HCT116 (cell line): ENCODE data around the gene IL1R1. TPM values are rescaled to one million over a fixed set of nuclear protein-coding genes. Genes with fewer than 3 reads are reported as not detected.

Source experiments
- ATAC-seq: fragments of 200-7000 bp; cut with Tn5 transposase; 2 replicates; pipeline ENCODE4 v1.9.1; 2020; ENCODE audit warnings: mild to moderate bottlenecking, moderate library complexity
- BruUV-seq: library from RNA; stranded (reverse); fragments of 400-500 nt; replicated peaks from 2 replicates; lab custom pipeline; 2021; lab: Mats Ljungman, UMichigan
- CTCF ChIA-PET: fragments of 300-600 bp; sonication (Branson Sonifier 250); formaldehyde crosslinking; loops from one replicate; lab custom pipeline; 2021; ENCODE audit warnings: antibody characterized with exemption; lab: Charles Lee
- POLR2A ChIA-PET: fragments of 300-600, 350-600 bp; sonication (Branson Sonifier 250); formaldehyde crosslinking; loops from one replicate; lab custom pipeline; 2021; ENCODE audit warnings: antibody characterized with exemption; lab: Charles Lee
- RAD21 ChIA-PET, 2 experiments: fragments of 300-600 bp; sonication (Branson Sonifier 250); formaldehyde crosslinking; loops; one replicate each; lab custom pipeline; 2023; ENCODE audit warnings: low total read pairs in 2 of 2; ENCODE audit not compliant: uncharacterized antibody in 2 of 2, unreplicated experiment in 2 of 2, low non-redundant PET in 1 of 2; lab: Charles Lee
- DNase-seq: peaks from one replicate; pipeline ENCODE4 v3.0.0-alpha.2; 2010; ENCODE audit warnings: low read depth, low spot score
- H2AFZ ChIP-seq: fragments of 200-600 bp; shearing (Covaris generic), sonication (generic); 2 replicates; pipeline ENCODE4 v1.6.1; 2017; ENCODE audit warnings: low read depth, mixed run types, mixed read lengths, antibody characterized with exemption, low read length; ENCODE audit not compliant: poor library complexity, severe bottlenecking
- H3K27ac ChIP-seq: 2 replicates; pipeline ENCODE4 v1.5.1; 2012; ENCODE audit warnings: low read depth, low read length
- H3K27me3 ChIP-seq: fragments of 200-600 bp; sonication (generic); 2 replicates; pipeline ENCODE4 v1.6.1; 2016; ENCODE audit warnings: mixed run types, low read length, mixed read lengths; ENCODE audit not compliant: insufficient read depth
- H3K36me3 ChIP-seq, 2 experiments: fragments of 200-500 bp in 1 of 2; fragments of 200-600 bp in 1 of 2; sonication (Bioruptor generic) in 1 of 2; sonication (generic) in 1 of 2; 2 replicates each; pipeline versions ENCODE4 v1.5.1 to v1.6.1; 2014 to 2016; ENCODE audit warnings: low read length in 2 of 2, inconsistent platforms in 1 of 2, mixed read lengths in 1 of 2, mixed run types in 1 of 2; ENCODE audit not compliant: insufficient read depth in 2 of 2, control insufficient read depth in 1 of 2
- H3K4me1 ChIP-seq, 2 experiments: fragments of 200-600 bp in 1 of 2; sonication (generic) in 1 of 2; 2 replicates each; pipeline versions ENCODE4 v1.5.1 to v1.6.1; 2012 to 2017; ENCODE audit warnings: low read length in 2 of 2, inconsistent platforms in 1 of 2, mild to moderate bottlenecking in 1 of 2, mixed read lengths in 1 of 2, mixed run types in 1 of 2, moderate library complexity in 1 of 2; ENCODE audit not compliant: insufficient read depth in 2 of 2, control insufficient read depth in 1 of 2
- H3K4me2 ChIP-seq: fragments of 200-600 bp; sonication (generic); 2 replicates; pipeline ENCODE4 v1.6.1; 2017; ENCODE audit warnings: mixed run types, low read length, mixed read lengths
- H3K4me3 ChIP-seq, 2 experiments: fragments of 200-600 bp in 1 of 2; sonication (generic) in 1 of 2; replicated peaks in 1 of 2; 2 replicates each; pipeline ENCODE4 v1.5.1; 2011 to 2016; ENCODE audit warnings: low read length in 2 of 2, control low read depth in 1 of 2, low read depth in 1 of 2, mild to moderate bottlenecking in 1 of 2, mixed read lengths in 1 of 2, mixed run types in 1 of 2
- H3K79me2 ChIP-seq: fragments of 200-600 bp; sonication (generic); 2 replicates; pipeline ENCODE4 v1.6.1; 2017; ENCODE audit warnings: mild to moderate bottlenecking, mixed run types, low read length, moderate library complexity, mixed read lengths; ENCODE audit not compliant: insufficient read depth
- H3K9ac ChIP-seq: fragments of 200-600 bp; sonication (generic); 2 replicates; pipeline ENCODE4 v1.6.1; 2016; ENCODE audit warnings: low read length, mixed read lengths
- H3K9me2 ChIP-seq: fragments of 200-600 bp; sonication (generic), shearing (Covaris generic); 2 replicates; pipeline ENCODE4 v1.6.1; 2017; ENCODE audit warnings: mixed run types, mild to moderate bottlenecking, moderate library complexity; ENCODE audit not compliant: insufficient read depth
- H3K9me3 ChIP-seq, 2 experiments: fragments of 200-500 bp in 1 of 2; fragments of 200-600 bp in 1 of 2; sonication (Bioruptor generic) in 1 of 2; sonication (generic) in 1 of 2; 2 replicates each; pipeline ENCODE4 v1.6.1; 2014 to 2017; ENCODE audit warnings: low read length in 2 of 2, mixed read lengths in 2 of 2, inconsistent platforms in 1 of 2, low read depth in 1 of 2, mild to moderate bottlenecking in 1 of 2, mixed run types in 1 of 2, moderate library complexity in 1 of 2; ENCODE audit not compliant: control insufficient read depth in 1 of 2, insufficient read depth in 1 of 2
- H4K20me1 ChIP-seq: fragments of 200-600 bp; sonication (generic), shearing (Covaris generic); 2 replicates; pipeline ENCODE4 v1.6.1; 2017; ENCODE audit warnings: mixed run types, mild to moderate bottlenecking, moderate library complexity; ENCODE audit not compliant: insufficient read depth
- ATF3 ChIP-seq: IDR thresholded peaks from 2 replicates; pipeline ENCODE4 v1.6.1; 2012
- CBX3 ChIP-seq: IDR thresholded peaks from 2 replicates; pipeline ENCODE4 v1.6.1; 2012; ENCODE audit warnings: low read depth
- CEBPB ChIP-seq: IDR thresholded peaks from 2 replicates; pipeline ENCODE4 v1.6.1; 2012; ENCODE audit warnings: low read depth
- EGR1 ChIP-seq: IDR thresholded peaks from 2 replicates; pipeline ENCODE4 v1.6.1; 2012; ENCODE audit warnings: low read depth
- ELF1 ChIP-seq: IDR thresholded peaks from 2 replicates; pipeline ENCODE4 v1.6.1; 2012; ENCODE audit warnings: low read depth, borderline replicate concordance
- EZH2phosphoT487 ChIP-seq: fragments of 200-600 bp; IDR thresholded peaks from 2 replicates; pipeline ENCODE4 v1.6.1; 2018; ENCODE audit warnings: antibody characterized with exemption, borderline replicate concordance
- FOSL1 ChIP-seq: IDR thresholded peaks from 2 replicates; pipeline ENCODE4 v1.6.1; 2012; ENCODE audit warnings: low read depth
- JUND ChIP-seq: IDR thresholded peaks from 2 replicates; pipeline ENCODE4 v1.6.1; 2012
- MAX ChIP-seq: IDR thresholded peaks from 2 replicates; pipeline ENCODE4 v1.6.1; 2012
- POLR2A ChIP-seq: IDR thresholded peaks from 2 replicates; pipeline ENCODE4 v1.7.0; 2011; ENCODE audit warnings: borderline replicate concordance; ENCODE audit not compliant: insufficient read depth, insufficient read length; ENCODE audit errors: extremely low read depth
- SP1 ChIP-seq: IDR thresholded peaks from 2 replicates; pipeline ENCODE4 v1.6.1; 2012; ENCODE audit warnings: low read depth
- SRF ChIP-seq: IDR thresholded peaks from 2 replicates; pipeline ENCODE4 v1.6.1; 2012; ENCODE audit warnings: low read depth
- TCF7L2 ChIP-seq: IDR thresholded peaks from 2 replicates; pipeline ENCODE4 v1.7.0; 2011; ENCODE audit warnings: borderline replicate concordance, inconsistent platforms; ENCODE audit not compliant: insufficient read depth, insufficient read length; ENCODE audit errors: extremely low read depth
- YY1 ChIP-seq: IDR thresholded peaks from 2 replicates; pipeline ENCODE4 v1.6.1; 2011; ENCODE audit warnings: low read length, low read depth, moderate library complexity, mild to moderate bottlenecking; ENCODE audit not compliant: insufficient replicate concordance; ENCODE audit errors: extremely low read depth
- ZFX ChIP-seq: fragments of 450-650 bp; IDR thresholded peaks from 2 replicates; pipeline ENCODE4 v1.6.1; 2017
- intact Hi-C: fragments of 100-400 bp; cut with micrococcal nuclease; formaldehyde crosslinking; loops from 2 replicates; pipeline ENCODE4 v1.10.0; 2022
- total RNA-seq: library from RNA; stranded (reverse); gene quantifications from one replicate; pipeline ENCODE4 v1.2.1, GENCODE V29; 2021; ENCODE audit not compliant: unreplicated experiment
- TF ChIP-seq, protein P1 (sequence below): IDR thresholded peaks from 2 replicates; pipeline ENCODE4 v1.6.1; 2012; ENCODE audit warnings: low read depth

The IL1R1 gene
- total RNA-seq, 1 experiment from 2014 or later: 5.3 TPM

DNA sequence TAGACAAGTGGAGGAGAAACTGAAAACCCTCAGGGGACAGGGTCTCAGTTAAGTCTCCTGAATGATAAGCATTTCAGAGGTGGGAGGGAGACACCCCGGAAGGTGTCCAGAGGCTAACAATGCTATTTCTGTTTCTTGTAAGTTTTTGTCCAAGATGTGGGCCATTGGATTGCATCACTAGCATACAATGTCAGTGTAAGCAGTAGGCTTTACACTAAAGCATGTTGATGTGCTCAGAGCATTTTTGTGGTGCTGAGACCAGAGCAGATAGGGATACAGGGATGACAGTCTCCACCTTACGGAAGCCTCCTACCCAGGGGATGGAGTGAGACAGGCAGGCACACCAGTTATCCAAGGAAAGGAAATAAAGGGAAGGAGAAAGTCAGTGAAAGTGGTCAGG is 2.2 kb upstream of the IL1R1 start (continued):
- TF ChIP-seq POLR2A: no peak
- TF ChIP-seq, protein P1, sequence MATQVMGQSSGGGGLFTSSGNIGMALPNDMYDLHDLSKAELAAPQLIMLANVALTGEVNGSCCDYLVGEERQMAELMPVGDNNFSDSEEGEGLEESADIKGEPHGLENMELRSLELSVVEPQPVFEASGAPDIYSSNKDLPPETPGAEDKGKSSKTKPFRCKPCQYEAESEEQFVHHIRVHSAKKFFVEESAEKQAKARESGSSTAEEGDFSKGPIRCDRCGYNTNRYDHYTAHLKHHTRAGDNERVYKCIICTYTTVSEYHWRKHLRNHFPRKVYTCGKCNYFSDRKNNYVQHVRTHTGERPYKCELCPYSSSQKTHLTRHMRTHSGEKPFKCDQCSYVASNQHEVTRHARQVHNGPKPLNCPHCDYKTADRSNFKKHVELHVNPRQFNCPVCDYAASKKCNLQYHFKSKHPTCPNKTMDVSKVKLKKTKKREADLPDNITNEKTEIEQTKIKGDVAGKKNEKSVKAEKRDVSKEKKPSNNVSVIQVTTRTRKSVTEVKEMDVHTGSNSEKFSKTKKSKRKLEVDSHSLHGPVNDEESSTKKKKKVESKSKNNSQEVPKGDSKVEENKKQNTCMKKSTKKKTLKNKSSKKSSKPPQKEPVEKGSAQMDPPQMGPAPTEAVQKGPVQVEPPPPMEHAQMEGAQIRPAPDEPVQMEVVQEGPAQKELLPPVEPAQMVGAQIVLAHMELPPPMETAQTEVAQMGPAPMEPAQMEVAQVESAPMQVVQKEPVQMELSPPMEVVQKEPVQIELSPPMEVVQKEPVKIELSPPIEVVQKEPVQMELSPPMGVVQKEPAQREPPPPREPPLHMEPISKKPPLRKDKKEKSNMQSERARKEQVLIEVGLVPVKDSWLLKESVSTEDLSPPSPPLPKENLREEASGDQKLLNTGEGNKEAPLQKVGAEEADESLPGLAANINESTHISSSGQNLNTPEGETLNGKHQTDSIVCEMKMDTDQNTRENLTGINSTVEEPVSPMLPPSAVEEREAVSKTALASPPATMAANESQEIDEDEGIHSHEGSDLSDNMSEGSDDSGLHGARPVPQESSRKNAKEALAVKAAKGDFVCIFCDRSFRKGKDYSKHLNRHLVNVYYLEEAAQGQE: no peak
- TF ChIP-seq CEBPB: no peak
- TF ChIP-seq, all 23 proteins: peak for 0

DNA sequence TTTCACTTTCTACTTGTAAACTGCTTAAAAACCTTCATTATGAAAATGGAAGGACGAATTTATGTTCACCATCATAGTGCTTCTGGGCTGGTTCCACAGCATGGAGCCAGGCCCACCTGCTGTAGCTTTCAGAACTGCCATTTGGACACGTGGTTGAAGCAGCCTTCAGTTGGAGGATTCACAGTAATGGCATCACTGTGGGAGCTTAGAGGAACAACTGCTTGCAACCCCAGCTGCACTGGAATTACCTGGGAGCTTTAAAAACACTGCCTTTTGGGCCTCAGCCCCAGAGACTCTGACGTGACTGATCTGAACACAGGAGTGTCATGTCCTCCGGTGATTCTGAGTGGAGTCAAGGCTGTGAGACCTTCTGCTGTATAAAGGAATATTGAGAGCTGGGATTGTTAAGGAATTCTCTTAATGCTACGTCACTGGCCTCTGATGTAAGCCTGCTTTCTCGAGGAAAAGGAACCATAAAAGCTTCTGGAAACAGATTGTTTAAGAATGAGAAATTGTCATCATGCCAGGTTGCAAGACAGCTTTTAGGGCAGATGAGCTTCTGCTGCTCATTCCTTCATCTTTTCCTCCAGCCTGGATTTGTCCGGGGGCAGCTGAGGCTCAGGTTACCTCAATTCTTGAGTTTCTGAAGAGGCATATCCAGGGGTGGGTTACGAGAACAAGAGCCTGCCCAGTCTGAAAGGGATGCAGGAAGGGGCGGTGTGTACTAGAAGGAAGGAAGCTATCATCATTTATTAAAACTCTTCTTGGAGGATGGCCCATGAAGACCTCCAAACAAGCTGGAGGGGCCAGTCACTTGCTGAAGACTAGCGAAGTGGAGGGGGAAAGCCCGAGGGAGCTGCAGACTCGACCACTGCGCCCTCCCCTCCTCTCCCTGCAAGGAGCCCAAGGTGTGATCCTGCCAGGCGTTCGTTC is 1.3 kb upstream of the IL1R1 start:
- no peak for ATAC-seq
- Histone ChIP-seq H3K79me2 (no peaks in the 10 kb centered on the region), H3K4me3 (peak overlapping the region in 1 of 2 experiments; percentile 74; a peak in 1 of 4 replicates), H3K9me2 (no peaks in the 10 kb centered on the region; the same call in 1 of the 2 replicates), H3K4me2 (peak overlapping the region; percentile 96), H3K27me3 (no peaks in the 10 kb centered on the region)
- RAD21 ChIA-PET: no interaction called here
- intact Hi-C loops: no loop called here
- CTCF ChIA-PET: interaction anchor here (0.8 to 1.8 kb wide), 2 partner anchors 99 to 121 kb away, joined by 3 to 8 read pairs; no protein-coding TSS in a partner anchor
- TF ChIP-seq ELF1: no peak
- no peak for TF ChIP-seq SP1
- no peak for TF ChIP-seq MAX
- no peak for TF ChIP-seq TCF7L2
- no peak for TF ChIP-seq JUND
- TF ChIP-seq SRF: no peak
- TF ChIP-seq YY1: no peak
- no peak for TF ChIP-seq CBX3
- TF ChIP-seq CEBPB: no peak
- no peak for TF ChIP-seq EZH2phosphoT487
- TF ChIP-seq FOSL1: no peak
- TF ChIP-seq ATF3: no peak
- no peak for TF ChIP-seq EGR1
- TF ChIP-seq ZFX: no peak
- TF ChIP-seq, all 23 proteins: peak for 0
- Histone ChIP-seq H2AFZ (no peak overlapping the region), H3K27ac (no peak overlapping the region), H3K4me1 (peaks cover 0 to 20% of the 10 kb centered on the region in 2 experiments; a peak in 2 of 4 replicates), H3K36me3 (no peaks in the 10 kb centered on the region), H4K20me1 (no peaks in the 10 kb centered on the region), H3K9me3 (no peaks in the 10 kb centered on the region), H3K9ac (no peak overlapping the region)
- no peak for DNase-seq
- POLR2A ChIA-PET: no interaction called here
- BruUV-seq: no TSS peak
